K562 (cell line): ENCODE data around the gene PPP3CB. TPM values are rescaled to one million over a fixed set of nuclear protein-coding genes. Genes with fewer than 3 reads are reported as not detected.

Experiments
- CBX8 ChIP-seq: fragments of 200-600 bp; sonication (generic); IDR thresholded peaks from 2 replicates; pipeline ENCODE4 v1.6.1; 2012; ENCODE audit warnings: borderline replicate concordance, mixed run types, low read depth, mild to moderate bottlenecking, moderate library complexity, mixed read lengths, low read length, control low read depth, inconsistent platforms; ENCODE audit not compliant: poor library complexity, severe bottlenecking; ENCODE audit errors: extremely low read depth
- CHD4 ChIP-seq: fragments of 200-600 bp; sonication (generic); IDR thresholded peaks from 3 replicates; pipeline ENCODE4 v1.6.1; 2012; ENCODE audit warnings: low read depth, mild to moderate bottlenecking, mixed read lengths, low read length, inconsistent platforms; ENCODE audit not compliant: insufficient read depth, insufficient replicate concordance, poor library complexity, severe bottlenecking
- CLOCK ChIP-seq: fragments of 250-450 bp; sonication (Bioruptor Pico); IDR thresholded peaks from 2 replicates; pipeline ENCODE4 v1.4.0; 2020; ENCODE audit warnings: mild to moderate bottlenecking, moderate library complexity, borderline replicate concordance
- EZH2 ChIP-seq: IDR thresholded peaks from 2 replicates; pipeline ENCODE4 v1.6.1; 2012; ENCODE audit warnings: low read depth, mild to moderate bottlenecking, inconsistent platforms, low read length, borderline replicate concordance
- GABPB2 ChIP-seq: fragments of 250-450 bp; sonication (Bioruptor Pico); conservative IDR thresholded peaks from 2 replicates; pipeline ENCODE4 v1.5.1; 2021; ENCODE audit warnings: mild to moderate bottlenecking
- NELFE ChIP-seq: IDR thresholded peaks from 2 replicates; pipeline ENCODE4 v1.6.1; 2011; ENCODE audit warnings: mild to moderate bottlenecking; ENCODE audit not compliant: insufficient read depth, insufficient read length
- NUFIP1 ChIP-seq: fragments of 450-650 bp; IDR thresholded peaks from 2 replicates; pipeline ENCODE4 v1.6.1; 2018; ENCODE audit not compliant: partially characterized antibody
- PYGO2 ChIP-seq: fragments of 450-650 bp; IDR thresholded peaks from 2 replicates; pipeline ENCODE4 v1.6.1; 2016; ENCODE audit warnings: mild to moderate bottlenecking, missing genetic modification characterization, moderate library complexity, missing compliant biosample characterization
- RAD21 ChIP-seq, 2 experiments: fragments of 250-450 bp in 1 of 2; fragments of 450-650 bp in 1 of 2; sonication (Bioruptor Pico) in 1 of 2; formaldehyde crosslinking in 1 of 2; IDR thresholded peaks in 1 of 2; conservative IDR thresholded peaks in 1 of 2; 2 replicates each; pipeline versions ENCODE4 v1.4.0 to v1.8.0; 2020 to 2022; ENCODE audit warnings: mild to moderate bottlenecking in 2 of 2, moderate library complexity in 1 of 2
- RBBP5 ChIP-seq: fragments of 200-600 bp; sonication (generic); IDR thresholded peaks from 2 replicates; pipeline ENCODE4 v1.6.1; 2012; ENCODE audit warnings: borderline replicate concordance, mild to moderate bottlenecking, low read length, control low read depth, inconsistent platforms; ENCODE audit not compliant: insufficient read depth, poor library complexity, severe bottlenecking
- SPI1 ChIP-seq: IDR thresholded peaks from 2 replicates; pipeline ENCODE4 v1.6.1; 2011; ENCODE audit warnings: low read depth, low read length, control low read depth, borderline replicate concordance
- TRIM28 ChIP-seq: fragments of 450-650 bp; IDR thresholded peaks from 2 replicates; pipeline ENCODE4 v1.6.1; 2017
- ZBTB17 ChIP-seq: fragments of 450-650 bp; formaldehyde crosslinking; IDR thresholded peaks from 2 replicates; pipeline ENCODE4 v1.4.0; 2020; ENCODE audit warnings: mild to moderate bottlenecking
- ZNF24 ChIP-seq: fragments of 450-650 bp; IDR thresholded peaks from 2 replicates; pipeline ENCODE4 v1.6.1; 2016
- ZNF354B ChIP-seq: fragments of 250-450 bp; sonication (Bioruptor Pico); IDR thresholded peaks from 2 replicates; pipeline ENCODE4 v1.4.0; 2020
- ZNF584 ChIP-seq: fragments of 200-800 bp; sonication (Bioruptor generic); IDR thresholded peaks from 2 replicates; pipeline ENCODE4 v1.6.1; 2016; ENCODE audit warnings: low read depth, mild to moderate bottlenecking, missing genetic modification characterization, missing compliant biosample characterization
- ZNF75A ChIP-seq: fragments of 450-650 bp; formaldehyde crosslinking; IDR thresholded peaks from 2 replicates; pipeline ENCODE4 v1.4.0; 2020; ENCODE audit warnings: mild to moderate bottlenecking
- ZNF77 ChIP-seq: fragments of 250-450 bp; sonication (Bioruptor Pico); IDR thresholded peaks from 2 replicates; pipeline ENCODE4 v1.5.0; 2020
- polyA plus RNA-seq, 8 experiments: library from polyadenylated mRNA; depleted of rRNA in 4 of 8; stranded (reverse) in 5 of 8; unstranded in 3 of 8; fragments of >200 nt; fragmentation: Nextera tagmentation in 2 of 8; fragmentation: Illumina TruSeq in 1 of 8; extraction: Ambion mirVana in 2 of 8; extraction: Trizol in 1 of 8; gene quantifications; 2 replicates each; pipeline versions ENCODE4 v1.2.1 to v1.2.3, GENCODE V29; 2011 to 2014; ENCODE audit warnings: inconsistent platforms in 1 of 8, missing spikeins in 1 of 8
- total RNA-seq, 7 experiments: library from RNA; depleted of rRNA in 6 of 7; stranded (reverse); fragments of >200 nt in 6 of 7; fragmentation: Illumina TruSeq in 2 of 7; extraction: Trizol in 2 of 7; gene quantifications; 2 replicates each; pipeline versions ENCODE4 v1.2.1 to v1.2.3, GENCODE V29; 2011 to 2021; ENCODE audit warnings: low replicate concordance in 1 of 7
- TF ChIP-seq, protein P1 (sequence below): fragments of 150-350 bp; conservative IDR thresholded peaks from 2 replicates; pipeline ENCODE4 v1.6.1; 2014; ENCODE audit warnings: low read length
- TF ChIP-seq, protein P2 (sequence below): IDR thresholded peaks from 2 replicates; pipeline ENCODE4 v1.6.1; 2012; ENCODE audit warnings: low read depth, low read length, improper control_type of control experiment, borderline replicate concordance

PPP3CB gene
- total and polyA plus RNA-seq, 9 of the 15 experiments (the other 6 are each of a cell fraction or from before 2014, with no cell fraction given), result 9.6 to 27.6 (median 17.8) TPM

GRCh38 chr10:73456187-73456890, 39.5 kb downstream of the PPP3CB start (continued):
- TF ChIP-seq ZNF24, result peak; percentile 92
- no peak for TF ChIP-seq ZNF354B (CRISPR knock-in tag)
- no peak for TF ChIP-seq GABPB2 (CRISPR knock-in tag)
- TF ChIP-seq NUFIP1, result peak; percentile 58
- TF ChIP-seq SPI1, result peak; percentile 43; the same call in 1 of the 2 replicates
- TF ChIP-seq CBX8, result no peak
- no peak for TF ChIP-seq ZBTB17 (CRISPR knock-in tag)
- peak; percentile 97 for TF ChIP-seq ZNF584 (CRISPR knock-in tag)
- TF ChIP-seq ZNF77 (CRISPR knock-in tag), result no peak
- TF ChIP-seq, protein P1, sequence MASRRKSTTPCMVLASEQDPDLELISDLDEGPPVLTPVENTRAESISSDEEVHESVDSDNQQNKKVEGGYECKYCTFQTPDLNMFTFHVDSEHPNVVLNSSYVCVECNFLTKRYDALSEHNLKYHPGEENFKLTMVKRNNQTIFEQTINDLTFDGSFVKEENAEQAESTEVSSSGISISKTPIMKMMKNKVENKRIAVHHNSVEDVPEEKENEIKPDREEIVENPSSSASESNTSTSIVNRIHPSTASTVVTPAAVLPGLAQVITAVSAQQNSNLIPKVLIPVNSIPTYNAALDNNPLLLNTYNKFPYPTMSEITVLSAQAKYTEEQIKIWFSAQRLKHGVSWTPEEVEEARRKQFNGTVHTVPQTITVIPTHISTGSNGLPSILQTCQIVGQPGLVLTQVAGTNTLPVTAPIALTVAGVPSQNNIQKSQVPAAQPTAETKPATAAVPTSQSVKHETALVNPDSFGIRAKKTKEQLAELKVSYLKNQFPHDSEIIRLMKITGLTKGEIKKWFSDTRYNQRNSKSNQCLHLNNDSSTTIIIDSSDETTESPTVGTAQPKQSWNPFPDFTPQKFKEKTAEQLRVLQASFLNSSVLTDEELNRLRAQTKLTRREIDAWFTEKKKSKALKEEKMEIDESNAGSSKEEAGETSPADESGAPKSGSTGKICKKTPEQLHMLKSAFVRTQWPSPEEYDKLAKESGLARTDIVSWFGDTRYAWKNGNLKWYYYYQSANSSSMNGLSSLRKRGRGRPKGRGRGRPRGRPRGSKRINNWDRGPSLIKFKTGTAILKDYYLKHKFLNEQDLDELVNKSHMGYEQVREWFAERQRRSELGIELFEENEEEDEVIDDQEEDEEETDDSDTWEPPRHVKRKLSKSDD, result no peak
- TF ChIP-seq RBBP5, result peak; percentile 29
- TF ChIP-seq, protein P2, sequence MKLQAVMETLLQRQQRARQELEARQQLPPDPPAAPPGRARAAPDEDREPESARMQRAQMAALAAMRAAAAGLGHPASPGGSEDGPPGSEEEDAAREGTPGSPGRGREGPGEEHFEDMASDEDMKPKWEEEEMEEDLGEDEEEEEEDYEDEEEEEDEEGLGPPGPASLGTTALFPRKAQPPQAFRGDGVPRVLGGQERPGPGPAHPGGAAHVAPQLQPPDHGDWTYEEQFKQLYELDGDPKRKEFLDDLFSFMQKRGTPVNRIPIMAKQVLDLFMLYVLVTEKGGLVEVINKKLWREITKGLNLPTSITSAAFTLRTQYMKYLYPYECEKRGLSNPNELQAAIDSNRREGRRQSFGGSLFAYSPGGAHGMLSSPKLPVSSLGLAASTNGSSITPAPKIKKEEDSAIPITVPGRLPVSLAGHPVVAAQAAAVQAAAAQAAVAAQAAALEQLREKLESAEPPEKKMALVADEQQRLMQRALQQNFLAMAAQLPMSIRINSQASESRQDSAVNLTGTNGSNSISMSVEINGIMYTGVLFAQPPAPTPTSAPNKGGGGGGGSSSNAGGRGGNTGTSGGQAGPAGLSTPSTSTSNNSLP, result peak; percentile 85; the same call in 1 of the 2 replicates
- TF ChIP-seq RAD21 (CRISPR knock-in tag; conservative IDR thresholded peaks at IDR 0.05 in 1 of 2, IDR thresholded peaks at IDR 0.05 in 1 of 2), result 0 out of 4 replicates have a peak, but pooled peaks of 1 of the 2 experiments have one; percentile 4
- TF ChIP-seq PYGO2, result peak; percentile 67
- TF ChIP-seq NELFE, result no peak
- TF ChIP-seq EZH2, result no peak; the same call in 1 of the 2 replicates
- peak; percentile 97 for TF ChIP-seq TRIM28
- no peak for TF ChIP-seq CHD4
- no peak for TF ChIP-seq ZNF75A (CRISPR knock-in tag)
- no peak for TF ChIP-seq CLOCK (CRISPR knock-in tag)
